ENCODE results near the gene MRPL1.

DNA sequence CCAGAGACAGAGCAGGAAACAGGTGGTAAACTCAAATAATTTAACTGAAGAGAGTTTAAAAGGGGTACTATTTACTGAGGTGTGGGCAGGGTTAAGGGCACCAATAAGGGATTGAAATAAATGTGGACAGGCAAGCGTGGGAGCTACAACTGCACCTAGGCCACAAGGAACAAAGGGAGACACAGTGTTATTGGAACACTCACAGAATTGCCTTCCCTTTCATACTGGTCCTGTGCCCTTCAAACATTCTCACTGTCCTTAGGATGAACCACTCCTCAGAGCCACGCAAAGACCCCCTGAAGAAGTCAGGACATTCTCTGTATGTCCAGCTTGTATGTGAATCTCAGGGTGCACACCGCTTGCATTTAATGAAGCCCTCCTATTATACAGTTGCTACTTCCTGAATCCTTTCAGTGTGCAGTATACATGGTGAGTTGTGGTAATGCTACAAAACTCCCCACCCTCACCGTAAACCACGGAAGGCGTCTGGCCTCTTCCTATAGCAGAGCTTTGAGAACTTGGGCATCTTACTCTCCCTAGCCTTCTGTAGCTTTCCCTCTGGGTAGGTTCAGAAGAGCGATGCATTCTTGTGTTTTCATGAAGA, 9.6 kb upstream of the MRPL1 start:
- TF ChIP-seq, protein P1, sequence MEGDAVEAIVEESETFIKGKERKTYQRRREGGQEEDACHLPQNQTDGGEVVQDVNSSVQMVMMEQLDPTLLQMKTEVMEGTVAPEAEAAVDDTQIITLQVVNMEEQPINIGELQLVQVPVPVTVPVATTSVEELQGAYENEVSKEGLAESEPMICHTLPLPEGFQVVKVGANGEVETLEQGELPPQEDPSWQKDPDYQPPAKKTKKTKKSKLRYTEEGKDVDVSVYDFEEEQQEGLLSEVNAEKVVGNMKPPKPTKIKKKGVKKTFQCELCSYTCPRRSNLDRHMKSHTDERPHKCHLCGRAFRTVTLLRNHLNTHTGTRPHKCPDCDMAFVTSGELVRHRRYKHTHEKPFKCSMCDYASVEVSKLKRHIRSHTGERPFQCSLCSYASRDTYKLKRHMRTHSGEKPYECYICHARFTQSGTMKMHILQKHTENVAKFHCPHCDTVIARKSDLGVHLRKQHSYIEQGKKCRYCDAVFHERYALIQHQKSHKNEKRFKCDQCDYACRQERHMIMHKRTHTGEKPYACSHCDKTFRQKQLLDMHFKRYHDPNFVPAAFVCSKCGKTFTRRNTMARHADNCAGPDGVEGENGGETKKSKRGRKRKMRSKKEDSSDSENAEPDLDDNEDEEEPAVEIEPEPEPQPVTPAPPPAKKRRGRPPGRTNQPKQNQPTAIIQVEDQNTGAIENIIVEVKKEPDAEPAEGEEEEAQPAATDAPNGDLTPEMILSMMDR (conservative IDR thresholded peaks at IDR 0.05; ENCODE audit: low read length), result no peak
- TF ChIP-seq EZH2phosphoT487 (IDR thresholded peaks at IDR 0.05; ENCODE audit: borderline replicate concordance), result no peak
